Measurements from ENCODE around the gene G6PC1. TPM values are rescaled to one million over a fixed set of nuclear protein-coding genes. Genes with fewer than 3 reads are reported as not detected.

The G6PC1 gene
- not detected in 2 replicates for total RNA-seq

DNA sequence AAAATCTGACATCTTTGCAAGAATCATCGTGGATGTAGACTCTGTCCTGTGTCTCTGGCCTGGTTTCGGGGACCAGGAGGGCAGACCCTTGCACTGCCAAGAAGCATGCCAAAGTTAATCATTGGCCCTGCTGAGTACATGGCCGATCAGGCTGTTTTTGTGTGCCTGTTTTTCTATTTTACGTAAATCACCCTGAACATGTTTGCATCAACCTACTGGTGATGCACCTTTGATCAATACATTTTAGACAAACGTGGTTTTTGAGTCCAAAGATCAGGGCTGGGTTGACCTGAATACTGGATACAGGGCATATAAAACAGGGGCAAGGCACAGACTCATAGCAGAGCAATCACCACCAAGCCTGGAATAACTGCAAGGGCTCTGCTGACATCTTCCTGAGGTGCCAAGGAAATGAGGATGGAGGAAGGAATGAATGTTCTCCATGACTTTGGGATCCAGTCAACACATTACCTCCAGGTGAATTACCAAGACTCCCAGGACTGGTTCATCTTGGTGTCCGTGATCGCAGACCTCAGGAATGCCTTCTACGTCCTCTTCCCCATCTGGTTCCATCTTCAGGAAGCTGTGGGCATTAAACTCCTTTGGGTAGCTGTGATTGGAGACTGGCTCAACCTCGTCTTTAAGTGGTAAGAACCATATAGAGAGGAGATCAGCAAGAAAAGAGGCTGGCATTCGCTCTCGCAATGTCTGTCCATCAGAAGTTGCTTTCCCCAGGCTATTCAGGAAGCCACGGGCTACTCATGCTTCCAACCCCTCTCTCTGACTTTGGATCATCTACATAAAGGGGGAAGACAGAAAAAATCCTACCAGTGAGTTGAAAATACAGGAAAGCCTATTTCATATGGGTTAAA is at the start of gene G6PC1:
TSS of gene G6PC1 (plus strand) at position 340 of the 872 bp plus-strand sequence. CDS start at position 418, 78 bp downstream.

DNA sequence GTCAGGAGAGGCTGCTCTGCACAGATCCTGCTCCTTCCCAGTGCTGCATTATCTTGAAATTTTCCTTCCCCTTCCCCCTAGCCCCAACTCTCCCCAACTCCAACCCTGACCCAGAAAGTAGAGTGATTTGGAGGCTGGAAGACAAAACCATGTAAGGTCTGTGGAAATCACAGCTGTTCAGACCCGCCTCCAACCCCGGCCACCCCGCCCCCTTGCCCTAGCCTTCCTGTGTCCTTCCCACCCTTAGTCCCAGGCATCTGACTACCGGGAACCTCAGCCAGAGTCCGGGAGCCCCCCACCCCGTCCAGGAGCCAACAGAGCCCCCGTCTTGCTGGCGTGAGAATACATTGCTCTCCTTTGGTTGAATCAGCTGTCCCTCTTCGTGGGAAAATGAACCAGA is 49.6 kb upstream of the G6PC1 start, which contains the start of gene AOC3:
TSS of gene AOC3 (plus strand) at position 246 of the 400 bp plus-strand sequence. CDS start at position 391, 145 bp downstream.

Other genes with a start within 250 kb of the G6PC1 start
- gene TUBG2, start 241.5 kb upstream of the G6PC1 start, total RNA-seq = 4.8 and 11.6 TPM in 2 replicates
- gene PLEKHH3, start 223.8 kb upstream of the G6PC1 start, total RNA-seq = 10.7 and 11.6 TPM in 2 replicates
- 3.6 and 6.8 TPM in 2 replicates for gene CCR10, start 219.0 kb upstream of the G6PC1 start, total RNA-seq
- gene CNTNAP1, start 218.3 kb upstream of the G6PC1 start, total RNA-seq = 15.0 and 20.6 TPM in 2 replicates
- 7.7 and 20.0 TPM in 2 replicates for gene EZH1, start 155.8 kb upstream of the G6PC1 start, total RNA-seq
- gene RAMP2, start 139.6 kb upstream of the G6PC1 start, total RNA-seq = under 0.01 and 0.58 TPM in 2 replicates
- 65.7 and 92.6 TPM in 2 replicates for gene VPS25, start 127.3 kb upstream of the G6PC1 start, total RNA-seq
- gene WNK4, start 120.2 kb upstream of the G6PC1 start, total RNA-seq = 3.5 and 4.5 TPM in 2 replicates
- 48.8 and 70.4 TPM in 2 replicates for gene COA3, start 102.1 kb upstream of the G6PC1 start, total RNA-seq
- gene CNTD1, start 101.9 kb upstream of the G6PC1 start, total RNA-seq = under 0.01 and 0.19 TPM in 2 replicates
- 123 and 167 TPM in 2 replicates for gene BECN1, start 76.5 kb upstream of the G6PC1 start, total RNA-seq
- gene PSME3, start 67.4 kb upstream of the G6PC1 start, total RNA-seq = 51.3 and 131 TPM in 2 replicates
- gene AOC2, start 56.2 kb upstream of the G6PC1 start, total RNA-seq = 0.28 and 0.38 TPM in 2 replicates
- under 0.01 and 2.0 TPM in 2 replicates for gene AOC3, start 49.6 kb upstream of the G6PC1 start, total RNA-seq
- gene AARSD1, start 63.7 kb downstream of the G6PC1 start, total RNA-seq = 21.4 and 42.8 TPM in 2 replicates
- gene PTGES3L, start 79.3 kb downstream of the G6PC1 start, total RNA-seq = 0.28 and 0.58 TPM in 2 replicates
- gene RUNDC1, start 79.8 kb downstream of the G6PC1 start, total RNA-seq = 13.2 and 14.6 TPM in 2 replicates
- 1,034 and 1,254 TPM in 2 replicates for gene RPL27, start 97.6 kb downstream of the G6PC1 start, total RNA-seq
- gene IFI35, start 106.0 kb downstream of the G6PC1 start, total RNA-seq = 16.7 and 20.6 TPM in 2 replicates
- 115 and 147 TPM in 2 replicates for gene VAT1, start 121.6 kb downstream of the G6PC1 start, total RNA-seq
- 0.19 and 0.28 TPM in 2 replicates for gene RND2, start 124.4 kb downstream of the G6PC1 start, total RNA-seq
- gene BRCA1, start 224.6 kb downstream of the G6PC1 start, total RNA-seq = 5.4 and 33.7 TPM in 2 replicates

Data from regular cardiac myocyte (primary cell).